NCI-H2171 (cell line): ENCODE results near the gene BCL10.

ENCODE experiments used
- DNase-seq: peaks from one replicate; lab custom pipeline; 2025; lab: John Stamatoyannopoulos, UW

The BCL10 gene

DNA sequence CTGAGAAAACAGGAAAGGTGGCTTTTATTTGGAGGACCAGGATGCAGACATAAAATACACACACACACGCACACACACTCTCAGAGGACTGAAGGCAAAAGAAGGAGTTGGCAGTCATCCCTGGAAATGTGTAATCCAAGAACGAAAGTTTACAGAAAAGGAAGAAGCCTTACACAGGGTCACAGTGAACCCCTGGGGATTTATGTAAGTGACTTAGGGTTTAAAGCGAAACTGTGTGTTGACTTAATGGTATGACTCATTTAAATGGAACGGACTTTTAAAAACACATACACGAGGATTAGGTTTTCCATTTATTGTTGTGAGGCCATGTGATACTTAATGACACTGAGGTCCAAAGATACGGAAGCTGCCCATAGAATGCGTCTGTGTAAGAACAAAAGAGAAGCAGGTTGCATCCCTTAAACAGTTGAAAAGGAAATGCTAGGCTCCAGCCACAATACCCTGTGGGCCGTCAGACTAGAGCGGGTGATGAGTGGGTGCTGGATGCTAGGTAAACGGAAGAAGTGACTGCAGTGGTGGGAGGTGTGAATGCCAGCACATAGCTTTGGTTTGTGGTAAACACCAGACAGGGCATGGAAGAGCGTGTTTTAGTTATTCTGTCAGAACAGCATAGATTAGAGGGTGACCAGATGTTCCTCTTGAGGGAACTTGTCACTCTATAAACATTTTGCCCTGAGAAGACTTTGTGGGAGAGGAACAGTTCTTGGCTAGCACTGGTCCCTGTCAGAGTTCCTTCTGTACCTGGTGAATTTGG, 21.6 kb upstream of the BCL10 start:
- no peak for DNase-seq

DNA sequence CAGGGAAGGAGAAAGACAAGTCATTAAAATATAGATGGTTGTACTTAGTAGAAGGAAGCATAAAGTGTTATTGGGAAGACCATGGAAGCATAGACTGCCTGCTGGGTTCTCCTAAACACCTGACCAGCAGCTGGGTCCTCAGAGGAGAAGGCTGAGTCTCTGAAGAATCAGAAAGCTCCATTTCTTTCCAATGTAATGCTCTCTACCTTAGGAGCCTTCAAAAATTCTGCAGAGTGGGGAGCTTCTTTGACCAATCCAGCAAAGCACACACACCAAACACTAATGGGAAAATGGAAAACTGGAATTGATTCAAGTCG, 21.1 kb upstream of the BCL10 start:
- no peak for DNase-seq

DNA sequence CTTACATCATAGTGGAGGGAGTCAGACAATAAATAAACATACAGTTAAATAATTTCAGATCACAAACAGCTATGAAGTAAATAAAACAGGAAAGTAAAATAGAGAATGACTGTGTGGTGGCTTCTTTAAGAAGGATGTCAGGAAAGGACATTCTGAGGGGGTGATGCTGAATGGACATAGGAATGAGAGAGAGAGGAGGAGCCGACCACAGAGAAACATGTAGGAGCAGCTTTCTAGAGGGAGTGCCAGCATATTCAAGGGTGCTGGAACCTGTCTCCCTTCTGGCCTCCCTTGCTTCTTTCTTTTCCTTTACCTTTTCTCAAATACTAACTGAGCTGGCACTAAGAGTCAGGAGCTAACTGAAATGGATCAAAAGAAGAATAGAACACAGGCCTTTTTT, 20.5 kb upstream of the BCL10 start:
- no peak for DNase-seq

DNA sequence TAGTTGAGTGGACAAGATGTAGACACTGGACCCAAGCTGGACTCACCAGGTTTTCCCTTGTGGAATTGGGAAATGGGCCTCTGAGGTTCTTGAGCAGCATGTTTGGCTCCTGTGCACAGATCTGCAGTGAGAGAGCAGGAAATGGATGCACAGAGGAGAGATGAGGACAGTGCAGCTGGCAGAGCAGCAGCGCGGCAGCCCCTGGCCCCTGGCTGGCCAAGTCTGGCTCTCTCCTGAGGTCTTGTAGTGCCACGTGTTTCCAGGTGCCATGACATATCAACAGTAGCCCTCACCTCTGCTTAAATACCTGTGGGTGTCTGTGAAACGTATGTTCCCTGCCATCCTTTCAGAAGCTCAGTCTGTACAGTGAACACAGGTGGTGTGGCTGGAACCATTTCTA, 19.2 kb upstream of the BCL10 start:
- no peak for DNase-seq

DNA sequence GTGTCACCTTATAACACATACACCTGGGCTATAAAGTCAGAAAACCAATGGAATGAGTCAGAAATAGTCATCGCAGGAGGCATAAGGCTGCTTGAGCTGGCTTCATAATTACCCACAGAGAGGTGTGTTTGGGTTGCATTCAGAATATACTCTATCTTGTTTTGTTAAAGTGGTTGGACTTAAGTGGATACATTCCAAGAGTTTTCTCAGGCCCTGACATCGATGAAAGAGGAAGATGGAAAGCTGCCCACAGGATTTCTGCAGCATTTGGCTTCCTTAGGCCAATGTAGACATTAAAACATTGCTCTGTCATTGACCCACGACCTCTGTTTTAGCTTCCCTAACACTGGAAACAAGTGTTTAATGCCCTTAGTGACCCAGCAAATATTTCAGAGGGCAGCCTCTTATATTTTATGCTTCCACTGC, 18.6 kb upstream of the BCL10 start:
- DNase-seq = no peak

DNA sequence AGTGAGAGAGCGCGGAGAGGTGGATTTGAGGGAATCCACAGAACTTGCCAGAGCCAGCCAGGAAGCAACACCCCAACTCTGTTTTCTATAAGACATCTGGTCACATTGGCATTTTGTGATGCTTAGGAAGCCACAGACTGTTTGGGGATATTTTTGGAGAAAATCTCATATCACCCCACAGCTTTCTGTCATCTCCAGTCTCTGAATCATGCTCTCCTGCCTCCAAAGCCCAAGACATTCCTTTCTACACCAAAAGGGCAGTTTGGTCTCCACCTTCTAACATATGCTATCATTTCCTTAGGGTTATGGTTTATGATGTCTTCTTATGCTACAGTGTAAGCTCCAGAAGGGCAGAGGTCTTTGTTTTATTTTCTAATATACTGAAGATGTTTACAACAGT, 14.4 kb upstream of the BCL10 start:
- no peak for DNase-seq

DNA sequence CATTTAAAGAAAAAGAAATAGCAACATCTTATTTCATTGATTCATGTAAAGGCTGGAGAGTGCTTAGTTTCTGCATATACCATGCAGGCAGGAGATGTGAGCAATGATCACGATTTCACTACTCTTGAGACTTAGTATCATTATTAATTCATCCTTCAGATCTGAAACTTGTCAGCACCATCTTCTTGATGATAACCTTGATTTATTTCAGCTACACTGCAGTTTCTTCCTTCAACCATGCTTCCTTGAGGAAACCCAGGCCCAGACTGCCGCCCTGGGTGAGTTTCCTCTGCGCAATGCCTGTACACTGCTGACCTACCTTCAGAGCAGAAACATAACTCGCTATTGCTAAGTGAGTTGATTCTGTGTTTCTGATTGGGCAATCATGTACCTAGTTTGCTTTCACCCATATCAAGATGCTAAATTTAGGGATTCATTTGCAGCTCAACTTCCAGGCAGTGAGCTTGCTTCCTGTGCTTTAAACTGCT, 13.5 kb upstream of the BCL10 start:
- no peak for DNase-seq

DNA sequence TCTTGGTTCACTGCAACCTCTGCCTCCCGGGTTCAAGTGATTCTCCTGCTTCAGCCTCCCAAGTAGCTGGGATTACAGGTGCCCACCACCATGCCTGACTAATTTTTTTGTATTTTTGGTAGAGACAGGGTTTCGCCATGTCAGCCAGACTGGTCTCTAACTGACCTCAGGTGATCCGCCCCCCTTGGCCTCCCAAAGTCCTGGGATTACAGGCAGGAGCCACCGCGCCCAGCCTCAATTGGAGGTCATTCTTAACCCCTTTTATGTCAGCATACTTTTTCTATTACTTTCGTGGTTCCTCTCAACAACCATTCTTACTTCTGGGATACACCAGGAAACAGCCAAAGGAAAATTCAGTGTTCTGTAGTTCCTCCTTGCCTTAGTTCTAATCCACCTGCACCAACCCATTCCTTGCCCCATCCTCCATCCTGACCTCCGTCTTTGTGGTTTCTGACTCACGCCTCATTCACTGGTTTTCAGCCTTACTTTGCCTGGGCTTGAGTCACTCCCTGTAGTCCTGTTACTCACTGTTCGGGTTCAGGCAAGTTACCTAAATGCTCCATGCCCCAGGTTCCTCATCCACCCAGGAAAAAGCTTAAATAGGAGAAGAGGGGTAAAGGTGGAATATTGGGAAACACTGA, 12.9 kb upstream of the BCL10 start:
- DNase-seq = no peak

DNA sequence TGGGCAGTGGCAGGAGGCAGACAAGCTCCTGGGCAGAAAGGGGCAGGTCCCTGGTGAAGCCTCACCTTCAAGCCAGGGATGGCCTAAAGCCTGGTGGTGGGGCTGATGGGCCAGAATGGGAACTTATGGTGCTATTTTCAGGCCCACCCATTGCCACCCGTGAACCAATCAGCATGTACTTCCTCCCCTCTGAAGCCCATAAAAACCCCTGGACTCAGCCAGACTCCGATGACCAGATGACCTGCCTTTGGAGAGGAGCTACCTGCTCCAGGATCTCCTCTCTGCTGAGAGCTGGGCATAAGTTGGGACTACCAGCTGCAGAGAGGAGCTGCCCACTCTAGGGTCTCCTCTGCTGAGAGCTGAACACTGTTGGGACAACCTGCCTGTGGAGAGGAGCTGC, 7.8 kb upstream of the BCL10 start:
- DNase-seq = no peak

DNA sequence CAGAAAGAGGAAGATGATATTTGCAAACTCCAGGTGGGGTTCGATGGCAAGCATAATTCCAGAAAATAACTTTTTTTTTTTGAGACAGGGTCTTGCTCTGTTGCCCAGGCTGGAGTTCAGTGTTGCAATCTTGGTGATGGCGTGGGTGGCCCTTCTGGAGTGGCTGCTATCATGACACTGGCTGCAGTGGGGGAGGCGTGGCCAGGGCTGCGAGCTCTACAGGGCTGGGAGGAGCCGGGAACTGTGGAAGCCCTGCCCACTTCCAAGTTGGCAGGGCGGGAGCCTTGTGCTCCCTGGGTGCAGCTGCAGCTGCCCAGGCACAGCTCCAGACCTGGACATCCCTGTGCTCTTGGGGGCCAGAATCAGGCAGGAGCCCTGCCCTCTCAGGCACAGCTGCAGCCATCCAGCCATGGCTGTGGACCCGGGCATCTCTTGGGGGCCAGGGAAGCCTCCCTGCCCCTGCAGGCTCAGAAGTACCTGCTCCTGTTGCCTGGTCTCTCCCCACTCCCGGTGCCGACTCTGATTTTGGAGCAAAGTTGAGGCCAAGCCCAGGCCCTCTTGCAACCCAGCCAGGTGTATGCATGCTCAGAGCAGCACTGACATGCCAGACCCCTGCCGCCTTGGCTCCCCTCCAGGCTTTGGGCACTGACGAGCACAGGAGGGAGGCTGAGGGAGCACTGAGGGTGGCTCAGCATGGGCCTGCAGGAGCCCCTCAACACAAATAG, 7.2 kb upstream of the BCL10 start:
- DNase-seq = no peak

DNA sequence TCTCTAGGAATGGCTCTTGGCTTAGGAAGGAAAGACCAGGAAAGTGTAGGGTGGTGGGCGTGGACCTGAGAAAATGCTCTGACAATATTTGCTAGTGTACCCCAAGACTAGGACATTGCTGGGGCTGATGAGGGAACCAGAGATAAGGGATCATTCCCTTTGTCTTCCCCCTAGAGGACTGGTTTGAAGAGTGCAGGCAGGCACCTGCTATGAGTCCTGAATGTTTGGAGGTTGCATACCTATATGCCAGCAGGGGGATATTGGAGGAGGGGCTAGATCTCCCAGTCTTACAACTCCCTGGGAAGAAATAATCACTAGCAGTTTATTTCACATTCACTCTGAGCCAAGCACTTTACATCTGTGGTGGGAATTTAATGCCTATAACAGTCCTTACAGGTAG, 6.0 kb upstream of the BCL10 start:
- DNase-seq = no peak

DNA sequence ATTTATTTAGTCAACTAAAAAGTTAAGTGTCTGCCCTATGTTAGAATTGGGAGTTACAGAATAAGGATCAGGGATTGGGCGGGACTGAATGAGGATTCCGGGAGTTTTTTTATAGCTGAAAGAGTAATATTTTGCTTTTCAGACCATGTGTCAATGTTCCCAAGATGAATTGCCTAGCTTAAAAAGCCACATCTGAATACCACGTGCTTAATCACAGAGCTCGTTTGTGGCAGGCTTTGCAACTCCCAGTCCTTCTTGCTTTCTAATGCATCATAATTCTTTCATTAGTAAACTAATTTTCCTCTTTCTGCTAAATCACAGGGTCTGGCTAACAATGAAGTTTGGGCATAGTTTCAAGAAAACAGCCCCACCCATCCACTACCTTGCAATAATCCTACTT, 4.2 kb upstream of the BCL10 start:
- no peak for DNase-seq

DNA sequence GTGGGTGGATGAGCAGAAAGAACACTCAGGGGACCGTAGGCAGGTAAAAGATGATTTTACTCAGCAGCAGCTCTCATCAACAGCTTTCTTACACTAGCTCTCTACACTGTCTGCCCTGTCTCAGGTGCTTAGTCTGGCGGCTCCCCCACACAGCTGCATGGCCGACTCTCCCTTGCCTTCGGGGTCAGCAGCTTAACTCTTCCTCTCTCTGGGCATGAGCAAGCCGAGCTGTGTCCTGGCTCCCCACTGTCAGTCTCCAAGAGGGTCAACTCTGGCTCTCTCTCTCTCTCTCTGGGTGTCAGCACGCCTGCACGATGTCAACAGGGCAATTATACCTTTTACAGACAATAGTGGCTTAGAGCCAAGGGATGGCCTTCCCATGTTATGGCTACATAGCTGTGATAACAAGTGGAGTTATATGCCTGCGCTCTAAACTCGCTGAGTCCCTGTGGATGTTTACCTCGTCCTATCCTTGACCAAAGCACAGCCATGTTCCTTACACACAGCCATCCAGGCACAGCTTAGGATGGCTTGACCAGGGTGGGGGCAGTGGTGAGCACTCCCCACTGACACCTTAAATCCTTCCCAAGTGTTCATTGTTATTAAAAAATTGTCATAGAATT, 3.1 kb upstream of the BCL10 start:
- no peak for DNase-seq

DNA sequence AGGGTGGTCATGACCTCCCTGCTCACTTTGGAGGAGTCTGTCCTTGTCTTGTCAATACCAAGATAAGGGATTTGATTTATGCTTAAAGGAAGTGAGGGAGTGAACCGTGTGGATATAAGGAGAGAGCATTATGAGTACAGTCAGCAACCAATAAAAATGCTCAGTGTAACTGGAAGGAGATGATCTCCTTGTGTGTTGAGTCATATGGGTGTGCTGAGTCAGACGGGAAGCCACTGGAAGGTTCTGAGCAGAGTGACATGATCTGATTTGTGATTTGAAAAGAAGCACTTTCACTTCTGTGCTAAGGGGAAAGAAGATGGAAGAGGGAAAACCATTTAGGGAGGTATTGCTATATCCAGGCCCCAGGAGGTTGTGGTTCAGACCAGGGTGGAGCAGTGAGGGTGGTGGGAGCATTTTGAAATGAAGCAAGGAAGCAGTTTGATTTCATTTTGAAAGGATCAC, 2.5 kb upstream of the BCL10 start:
- DNase-seq = no peak

DNA sequence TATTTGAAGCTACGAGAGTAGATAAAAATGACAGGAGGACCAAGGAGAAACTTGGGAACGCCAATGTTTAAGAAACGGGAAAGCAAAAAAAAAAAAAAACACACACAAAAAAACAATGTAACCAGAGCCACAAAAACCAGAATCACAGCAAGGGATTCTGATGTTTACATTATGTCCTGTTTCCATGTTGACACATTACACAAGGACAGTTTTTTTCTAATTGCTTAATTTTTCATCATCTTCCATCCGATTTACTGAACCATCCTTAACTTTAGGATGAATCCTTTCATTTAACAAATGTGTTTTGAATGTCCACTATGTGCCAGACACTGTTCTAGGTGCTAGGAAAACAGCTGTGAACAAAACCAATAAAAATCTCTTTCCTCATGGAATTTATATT, 1.4 kb upstream of the BCL10 start:
- no peak for DNase-seq

DNA sequence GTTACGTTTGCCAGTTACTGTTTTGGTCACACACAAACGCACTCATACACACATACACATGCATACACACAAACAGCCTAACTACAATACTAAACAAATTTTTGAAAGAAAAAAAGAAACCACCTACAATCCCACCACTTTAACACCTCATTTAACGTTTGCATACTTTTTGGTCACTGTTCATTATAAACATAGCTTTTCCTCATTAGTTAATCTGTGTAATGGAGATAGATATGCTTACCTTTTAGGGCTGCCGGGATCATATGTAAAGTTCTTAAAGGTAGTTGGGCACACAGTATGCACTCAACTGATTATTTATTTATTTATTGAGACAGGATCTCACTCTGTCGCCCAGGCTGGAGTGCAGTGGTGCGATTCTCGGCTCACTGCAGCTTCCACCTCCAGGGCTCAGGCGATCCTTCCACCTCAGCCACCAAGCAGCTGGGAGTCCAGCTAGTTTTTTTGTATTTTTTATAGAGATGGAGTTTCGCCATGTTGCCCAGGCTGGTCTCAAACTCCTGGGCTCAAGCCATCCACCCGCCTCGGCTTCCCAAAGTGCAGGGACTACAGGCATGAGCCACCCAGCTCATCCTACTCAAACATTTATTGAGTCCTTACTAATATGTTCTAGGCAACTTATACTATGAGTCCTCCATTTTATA, 677 bp upstream of the BCL10 start:
- no peak for DNase-seq

DNA sequence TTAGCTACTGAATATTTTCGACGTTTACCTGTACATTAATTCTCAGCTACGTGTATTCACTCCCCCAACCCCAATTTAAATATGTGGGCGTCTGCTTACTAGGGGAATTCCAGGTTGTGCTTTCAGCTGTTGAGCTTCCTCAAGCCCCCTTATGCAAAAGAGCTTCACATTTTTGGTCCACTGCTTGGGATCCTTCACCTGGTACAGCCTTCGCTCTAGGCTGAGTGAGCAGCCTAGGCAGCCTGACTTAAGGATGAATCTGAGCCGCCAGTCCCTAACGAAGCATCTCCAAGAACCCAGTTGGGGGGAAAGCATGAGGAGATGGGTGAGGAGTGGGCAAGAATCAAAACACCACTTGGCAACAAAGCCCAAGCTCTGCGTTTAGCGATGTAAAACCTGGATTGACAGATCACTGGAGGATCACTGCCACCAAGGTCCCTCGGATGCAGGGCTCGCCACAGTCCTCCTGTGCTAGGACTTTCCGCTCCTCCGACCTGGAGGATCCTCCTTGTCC, 674 bp downstream of the BCL10 start:
- no peak for DNase-seq

DNA sequence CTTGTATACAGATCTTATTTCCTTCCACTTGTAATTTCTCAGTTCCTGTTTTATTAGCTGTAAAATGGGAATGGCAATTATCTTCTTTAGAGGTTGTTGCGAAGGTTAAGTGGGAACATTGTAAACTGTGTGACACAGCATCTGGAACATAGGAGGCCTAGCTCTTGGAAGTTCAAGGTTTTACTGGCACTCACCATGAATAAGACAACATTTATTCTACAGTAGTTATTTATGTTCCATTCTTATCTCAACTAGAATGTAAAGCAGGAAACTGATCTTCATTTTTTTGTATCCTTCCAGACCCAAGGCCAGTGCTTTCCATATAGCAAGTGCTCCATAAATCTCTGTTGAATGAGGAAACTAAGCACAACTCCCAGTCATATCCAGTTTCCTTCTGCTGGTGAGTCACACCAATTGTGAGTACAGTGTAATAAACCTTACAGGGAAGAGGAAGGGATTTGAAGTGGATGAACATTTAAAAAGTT, 1.4 kb downstream of the BCL10 start:
- no peak for DNase-seq

DNA sequence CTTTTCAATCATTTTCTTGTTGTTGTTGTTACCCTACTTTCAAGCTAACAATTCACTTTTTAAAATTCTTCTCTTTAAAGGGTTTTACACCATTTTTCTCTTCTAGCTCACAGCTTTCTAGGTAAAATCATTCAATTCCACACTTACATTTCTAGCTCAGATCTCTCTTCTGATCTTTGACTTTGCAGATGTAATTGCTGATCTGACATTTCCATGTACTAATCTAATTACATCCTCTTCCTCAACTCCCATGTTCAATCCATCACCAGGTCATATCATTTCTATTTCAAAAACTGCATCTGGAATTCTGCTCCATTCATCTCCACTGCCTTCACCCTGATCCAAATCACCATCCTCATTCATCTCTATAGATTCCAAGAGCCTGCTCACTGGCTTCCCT, 3.0 kb downstream of the BCL10 start:
- DNase-seq = no peak

DNA sequence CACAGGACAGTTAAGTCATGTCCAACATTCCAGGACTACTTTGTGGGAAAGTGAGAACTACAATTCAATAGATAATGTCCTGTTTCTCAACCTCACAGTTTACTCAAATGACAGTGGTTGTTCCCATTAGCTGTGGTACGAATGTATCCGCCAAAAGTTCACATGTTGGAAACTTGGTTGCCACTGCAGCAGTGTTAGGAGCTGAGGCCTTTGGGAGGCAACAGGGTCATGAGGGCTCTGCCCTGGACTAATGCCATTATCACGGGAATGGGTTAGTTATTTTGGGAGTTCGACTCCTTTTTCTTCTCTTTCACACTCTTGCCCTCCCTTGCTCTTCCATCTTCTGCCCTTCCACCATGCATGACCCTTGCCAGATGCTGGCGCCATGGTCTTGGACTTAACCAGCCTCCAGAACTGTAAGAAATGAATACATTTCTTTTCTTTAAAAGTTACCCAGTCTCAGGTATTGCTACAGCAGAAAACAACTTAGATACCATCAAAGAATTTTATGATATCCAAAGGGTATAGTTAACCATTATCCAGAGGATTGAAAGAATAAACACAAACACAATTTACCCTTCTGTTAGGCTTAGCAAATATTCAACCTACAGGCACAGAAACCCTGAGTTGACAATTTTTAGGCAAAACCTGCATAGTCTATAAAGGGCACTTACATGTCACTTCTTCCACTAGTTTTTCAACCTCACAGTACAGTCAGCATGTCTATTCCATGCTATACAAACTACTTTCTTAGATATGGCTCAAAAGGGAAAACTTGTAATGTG, 7.4 kb downstream of the BCL10 start:
- DNase-seq = no peak

DNA sequence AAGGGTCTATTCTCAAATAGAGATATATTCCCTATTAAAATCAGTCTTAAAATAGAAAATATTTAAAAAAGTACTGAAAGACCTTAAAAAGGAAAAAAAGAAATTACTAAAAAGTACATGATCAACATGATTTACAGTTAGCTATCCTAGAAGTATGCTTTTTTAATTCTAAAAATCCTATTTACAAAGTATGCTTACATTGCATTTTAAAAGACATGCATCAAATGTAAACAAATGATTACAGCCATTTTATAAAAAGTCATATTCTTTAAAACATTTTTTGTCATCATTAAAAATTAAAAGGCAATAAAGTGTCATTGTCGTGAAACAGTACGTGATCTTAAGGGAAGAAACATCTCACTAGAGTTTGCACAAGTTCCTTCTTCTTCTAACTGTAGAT, 9.1 kb downstream of the BCL10 start:
- no peak for DNase-seq
